H9 (cell line): ENCODE measurements around the gene CRACR2A. TPM values are rescaled to one million over a fixed set of nuclear protein-coding genes. Genes with fewer than 3 reads are reported as not detected.

Source experiments
- DNase-seq: peaks from one replicate; pipeline ENCODE4 v3.0.0-alpha.2; 2017
- H2AFZ ChIP-seq: one replicate; pipeline ENCODE4 v1.6.1; 2013; ENCODE audit warnings: mild to moderate bottlenecking, low read length, control low read depth, moderate library complexity
- H2AK5ac ChIP-seq: 2 replicates; pipeline ENCODE4 v1.6.1; 2013; ENCODE audit warnings: low read length, control low read depth, mixed read lengths; ENCODE audit not compliant: insufficient read length
- H2BK120ac ChIP-seq: one replicate; pipeline ENCODE4 v1.6.1; 2013; ENCODE audit warnings: low read depth, mild to moderate bottlenecking, low read length, control low read depth, inconsistent platforms; ENCODE audit not compliant: poor library complexity, severe bottlenecking
- H2BK12ac ChIP-seq: 2 replicates; pipeline ENCODE4 v1.6.1; 2013; ENCODE audit warnings: low read length, control low read depth, mixed read lengths, low read depth; ENCODE audit not compliant: insufficient read length
- H2BK15ac ChIP-seq: 2 replicates; pipeline ENCODE4 v1.6.1; 2013; ENCODE audit warnings: low read depth, low read length, control low read depth
- H2BK20ac ChIP-seq: one replicate; pipeline ENCODE4 v1.6.1; 2013; ENCODE audit warnings: low read depth, mild to moderate bottlenecking, low read length, control low read depth, inconsistent platforms; ENCODE audit not compliant: poor library complexity, severe bottlenecking
- H2BK5ac ChIP-seq: 2 replicates; pipeline ENCODE4 v1.6.1; 2013; ENCODE audit warnings: low read length, control low read depth, mixed read lengths; ENCODE audit not compliant: insufficient read length
- H3K14ac ChIP-seq: 2 replicates; pipeline ENCODE4 v1.6.1; 2013; ENCODE audit warnings: low read length, control low read depth; ENCODE audit not compliant: insufficient read depth
- H3K18ac ChIP-seq: 2 replicates; pipeline ENCODE4 v1.6.1; 2013; ENCODE audit warnings: low read depth, mild to moderate bottlenecking, mixed read lengths, low read length, control low read depth; ENCODE audit not compliant: insufficient read length
- H3K23ac ChIP-seq: 2 replicates; pipeline ENCODE4 v1.6.1; 2013; ENCODE audit warnings: low read length, control low read depth, mixed read lengths, low read depth; ENCODE audit not compliant: insufficient read length
- H3K23me2 ChIP-seq: 2 replicates; pipeline ENCODE4 v1.6.1; 2013; ENCODE audit warnings: low read depth, mild to moderate bottlenecking, mixed read lengths, low read length, control low read depth; ENCODE audit not compliant: insufficient read length, poor library complexity, severe bottlenecking
- H3K27ac ChIP-seq: 2 replicates; pipeline ENCODE4 v1.5.1; 2013; ENCODE audit warnings: low read length, control low read depth, mixed read lengths, low read depth; ENCODE audit not compliant: insufficient read length
- H3K27me3 ChIP-seq: 2 replicates; pipeline ENCODE4 v1.6.1; 2013; ENCODE audit warnings: low read length, control low read depth, inconsistent platforms; ENCODE audit not compliant: insufficient read depth
- H3K4ac ChIP-seq: 2 replicates; pipeline ENCODE4 v1.6.1; 2013; ENCODE audit warnings: low read depth, mild to moderate bottlenecking, control low read depth, inconsistent platforms, low read length, moderate library complexity
- H3K4me1 ChIP-seq: 2 replicates; pipeline ENCODE4 v1.6.1; 2013; ENCODE audit warnings: low read length, control low read depth, inconsistent platforms; ENCODE audit not compliant: insufficient read depth
- H3K4me2 ChIP-seq: 2 replicates; pipeline ENCODE4 v1.6.1; 2013; ENCODE audit warnings: low read length, control low read depth, mixed read lengths; ENCODE audit not compliant: insufficient read length, insufficient read depth
- H3K56ac ChIP-seq: 2 replicates; pipeline ENCODE4 v1.6.1; 2013; ENCODE audit warnings: low read depth, mild to moderate bottlenecking, mixed read lengths, low read length, control low read depth; ENCODE audit not compliant: insufficient read length
- H3K79me1 ChIP-seq: 2 replicates; pipeline ENCODE4 v1.6.1; 2013; ENCODE audit warnings: low read depth, mild to moderate bottlenecking, moderate library complexity, low read length, control low read depth, inconsistent platforms; ENCODE audit not compliant: insufficient read depth, poor library complexity, severe bottlenecking
- H3K79me2 ChIP-seq: 2 replicates; pipeline ENCODE4 v1.6.1; 2013; ENCODE audit warnings: low read length, control low read depth, inconsistent platforms; ENCODE audit not compliant: insufficient read depth
- H3K9ac ChIP-seq: 2 replicates; pipeline ENCODE4 v1.6.1; 2013; ENCODE audit warnings: low read length, control low read depth, mixed read lengths; ENCODE audit not compliant: insufficient read length; ENCODE audit errors: extremely low read depth
- H3K9me3 ChIP-seq: one replicate; pipeline ENCODE4 v1.6.1; 2013; ENCODE audit warnings: low read depth, low read length, inconsistent platforms; ENCODE audit not compliant: control insufficient read depth
- H3T11ph ChIP-seq: one replicate; pipeline ENCODE4 v1.6.1; 2013; ENCODE audit warnings: mild to moderate bottlenecking, low read length, control low read depth, inconsistent platforms
- H4K20me1 ChIP-seq: one replicate; pipeline ENCODE4 v1.6.1; 2013; ENCODE audit not compliant: control insufficient read depth, insufficient read length, insufficient read depth
- H4K5ac ChIP-seq: 2 replicates; pipeline ENCODE4 v1.6.1; 2013; ENCODE audit warnings: low read depth, mild to moderate bottlenecking, mixed read lengths, low read length, control low read depth; ENCODE audit not compliant: insufficient read length
- H4K8ac ChIP-seq: replicated peaks from 2 replicates; pipeline ENCODE4 v1.6.1; 2013; ENCODE audit warnings: low read length, control low read depth, mixed read lengths, low read depth; ENCODE audit not compliant: insufficient read length
- H4K91ac ChIP-seq: 2 replicates; pipeline ENCODE4 v1.6.1; 2013; ENCODE audit warnings: low read depth, mild to moderate bottlenecking, moderate library complexity, mixed read lengths, low read length, control low read depth; ENCODE audit not compliant: insufficient read length
- H3K27ac Mint-ChIP-seq, 3 experiments: 2 replicates in 2 of 3; 3 replicates in 1 of 3; pipeline ENCODE4 v1.8.0; 2020 to 2021; ENCODE audit warnings: mixed read lengths in 3 of 3, mild to moderate bottlenecking in 1 of 3, moderate library complexity in 1 of 3
- H3K27me3 Mint-ChIP-seq: 2 replicates; pipeline ENCODE4 v1.8.0; 2021; ENCODE audit warnings: low read depth, mild to moderate bottlenecking, moderate library complexity, mixed read lengths
- H3K36me3 Mint-ChIP-seq, 3 experiments: 2 replicates in 2 of 3; 3 replicates in 1 of 3; pipeline ENCODE4 v1.8.0; 2020 to 2021; ENCODE audit warnings: low read depth in 3 of 3, mixed read lengths in 3 of 3; ENCODE audit not compliant: insufficient read depth in 1 of 3
- H3K4me1 Mint-ChIP-seq, 2 experiments: 2 replicates each; pipeline ENCODE4 v1.8.0; 2020; ENCODE audit warnings: mixed read lengths in 2 of 2
- H3K4me3 Mint-ChIP-seq, 2 experiments: 2 replicates in 1 of 2; 3 replicates in 1 of 2; pipeline ENCODE4 v1.8.0; 2020 to 2021; ENCODE audit warnings: mild to moderate bottlenecking in 2 of 2, mixed read lengths in 2 of 2, moderate library complexity in 1 of 2
- H3K9me3 Mint-ChIP-seq, 2 experiments: 2 replicates in 1 of 2; 3 replicates in 1 of 2; pipeline ENCODE4 v1.8.0; 2020; ENCODE audit warnings: mild to moderate bottlenecking in 2 of 2, mixed read lengths in 2 of 2, moderate library complexity in 1 of 2
- WGBS: extraction: QIAGEN DNeasy Blood & Tissue Kit; methylation state at CpG from one replicate; pipeline ENCODE4 v1.1.7; 2013; ENCODE audit warnings: missing lambda C conversion rate, low lambda C conversion rate, mixed read lengths; ENCODE audit not compliant: insufficient read length; ENCODE audit errors: extremely low coverage; 5-methylcytosine and 5-hydroxymethylcytosine counted together
- total RNA-seq: library from RNA; stranded (reverse); gene quantifications from 2 replicates; pipeline ENCODE4 v1.2.1, GENCODE V29; 2021
- TF ChIP-seq, protein P1 (sequence below): fragments of 200-600 bp; sonication (generic); conservative IDR thresholded peaks from 3 replicates; pipeline ENCODE4 v1.8.0; 2021; ENCODE audit warnings: antibody characterized with exemption, mild to moderate bottlenecking

CRACR2A gene
- total RNA-seq, 1 experiment from 2014 or later = 2.0 TPM

DNA sequence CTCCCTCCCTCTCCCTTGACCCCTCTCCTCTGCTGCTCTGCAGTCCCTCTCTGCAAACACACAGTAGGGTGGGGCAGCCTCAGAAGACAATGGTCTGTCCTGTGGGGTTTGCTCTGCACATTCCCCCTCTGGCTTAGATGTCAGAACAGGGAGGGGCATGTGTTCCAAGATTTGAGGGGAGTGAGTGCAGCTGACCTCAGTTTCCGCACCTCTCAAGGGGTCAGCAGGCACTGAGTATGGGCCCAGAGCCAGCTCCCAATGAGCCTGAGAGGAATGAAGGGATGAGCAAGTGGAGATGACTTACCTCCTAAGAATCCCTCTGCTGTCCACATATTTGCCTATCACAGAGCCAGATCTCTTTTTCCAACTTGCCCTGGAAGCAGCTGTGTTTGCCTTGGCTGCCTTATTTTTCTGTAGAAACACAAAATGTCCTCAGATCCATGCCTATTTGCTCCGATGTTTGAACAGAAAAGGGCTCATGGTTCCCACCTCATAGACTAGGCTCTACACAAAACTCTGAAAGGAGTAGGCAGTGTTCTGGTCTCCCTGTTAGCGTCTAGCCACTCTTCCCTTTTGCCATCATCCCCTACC lies 111.4 kb downstream of the CRACR2A start:
- Histone ChIP-seq H4K8ac (no peak overlapping the region), H3K9ac (no peak overlapping the region), H3K27me3 (no peaks in the 10 kb centered on the region), H3K23me2 (no peaks in the 10 kb centered on the region), H2BK12ac (no peak overlapping the region), H2BK15ac (no peak overlapping the region), H2AK5ac (no peak overlapping the region), H3K23ac (no peak overlapping the region), H3K4me2 (no peak overlapping the region), H3K56ac (no peak overlapping the region), H3K9me3 (no peaks in the 10 kb centered on the region), H3T11ph (no peak overlapping the region), H3K4ac (no peak overlapping the region), H4K20me1 (no peaks in the 10 kb centered on the region), H3K27ac (no peak overlapping the region), H2BK20ac (no peak overlapping the region), H4K91ac (no peak overlapping the region), H2AFZ (no peak overlapping the region), H3K14ac (no peak overlapping the region), H3K79me2 (no peaks in the 10 kb centered on the region), H2BK5ac (no peak overlapping the region), H2BK120ac (no peak overlapping the region), H4K5ac (no peak overlapping the region), H3K18ac (no peak overlapping the region), H3K79me1 (no peaks in the 10 kb centered on the region), H3K4me1 (no peaks in the 10 kb centered on the region)
- H3K36me3 Mint-ChIP-seq = no peaks in the 10 kb centered on the region; a peak in 1 of 7 replicates
- no CpG with 5 or more reads among the region's 3 CpGs for WGBS
- peak overlapping the region in 1 of 3 experiments; percentile 1; a peak in 2 of 7 replicates for H3K27ac Mint-ChIP-seq
- no peak overlapping the region for H3K4me3 Mint-ChIP-seq
- H3K4me1 Mint-ChIP-seq = peaks cover 5 to 14% of the 10 kb centered on the region in 2 experiments
- peaks cover 5% of the 10 kb centered on the region for H3K27me3 Mint-ChIP-seq
- DNase-seq = no peak
- H3K9me3 Mint-ChIP-seq = no peaks in the 10 kb centered on the region
- TF ChIP-seq, protein P1, sequence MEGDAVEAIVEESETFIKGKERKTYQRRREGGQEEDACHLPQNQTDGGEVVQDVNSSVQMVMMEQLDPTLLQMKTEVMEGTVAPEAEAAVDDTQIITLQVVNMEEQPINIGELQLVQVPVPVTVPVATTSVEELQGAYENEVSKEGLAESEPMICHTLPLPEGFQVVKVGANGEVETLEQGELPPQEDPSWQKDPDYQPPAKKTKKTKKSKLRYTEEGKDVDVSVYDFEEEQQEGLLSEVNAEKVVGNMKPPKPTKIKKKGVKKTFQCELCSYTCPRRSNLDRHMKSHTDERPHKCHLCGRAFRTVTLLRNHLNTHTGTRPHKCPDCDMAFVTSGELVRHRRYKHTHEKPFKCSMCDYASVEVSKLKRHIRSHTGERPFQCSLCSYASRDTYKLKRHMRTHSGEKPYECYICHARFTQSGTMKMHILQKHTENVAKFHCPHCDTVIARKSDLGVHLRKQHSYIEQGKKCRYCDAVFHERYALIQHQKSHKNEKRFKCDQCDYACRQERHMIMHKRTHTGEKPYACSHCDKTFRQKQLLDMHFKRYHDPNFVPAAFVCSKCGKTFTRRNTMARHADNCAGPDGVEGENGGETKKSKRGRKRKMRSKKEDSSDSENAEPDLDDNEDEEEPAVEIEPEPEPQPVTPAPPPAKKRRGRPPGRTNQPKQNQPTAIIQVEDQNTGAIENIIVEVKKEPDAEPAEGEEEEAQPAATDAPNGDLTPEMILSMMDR = no peak
